Subcutaneous adipose tissue (tissue), 4 donors: ENCODE data around the gene WWC1. TPM values are rescaled to one million over a fixed set of nuclear protein-coding genes. Genes with fewer than 3 reads are reported as not detected.

Experiments
- total RNA-seq, 4 donors: library from RNA; depleted of rRNA; stranded (reverse); fragments of >200 nt; gene quantifications; one replicate each; pipeline ENCODE4 v1.1.0, GENCODE V29; 2016
- TF ChIP-seq, protein P1 (sequence below): fragments of 450-650 bp; IDR thresholded peaks from one replicate; pipeline ENCODE4 v1.5.1; 2016; ENCODE audit warnings: low read depth, mild to moderate bottlenecking, control low read depth, antibody characterized with exemption, moderate library complexity

The WWC1 gene
- total RNA-seq, 4 donors from 2014 or later: 0.34 to 5.1 (median 1.1) TPM; not detected in 1

DNA sequence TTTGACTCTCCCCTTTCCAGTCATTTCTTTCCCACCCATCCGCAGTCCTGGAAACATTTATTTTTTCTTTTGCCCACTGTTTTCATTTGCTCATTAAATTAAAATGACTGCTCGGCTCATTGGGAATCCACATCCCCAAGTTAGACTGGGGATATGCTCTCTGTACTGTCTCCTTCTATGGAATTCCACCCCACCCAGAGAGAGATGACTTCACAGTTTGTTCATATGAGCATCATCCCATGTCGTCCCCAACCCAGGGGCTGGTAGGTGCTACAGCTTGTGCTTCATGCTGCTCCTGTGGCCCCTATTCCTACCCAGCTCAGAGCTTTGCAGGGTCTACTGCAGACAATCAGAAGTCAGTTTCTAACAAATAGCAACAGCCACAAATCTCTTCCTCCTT is 178.4 kb downstream of the WWC1 start:
- TF ChIP-seq, protein P1, sequence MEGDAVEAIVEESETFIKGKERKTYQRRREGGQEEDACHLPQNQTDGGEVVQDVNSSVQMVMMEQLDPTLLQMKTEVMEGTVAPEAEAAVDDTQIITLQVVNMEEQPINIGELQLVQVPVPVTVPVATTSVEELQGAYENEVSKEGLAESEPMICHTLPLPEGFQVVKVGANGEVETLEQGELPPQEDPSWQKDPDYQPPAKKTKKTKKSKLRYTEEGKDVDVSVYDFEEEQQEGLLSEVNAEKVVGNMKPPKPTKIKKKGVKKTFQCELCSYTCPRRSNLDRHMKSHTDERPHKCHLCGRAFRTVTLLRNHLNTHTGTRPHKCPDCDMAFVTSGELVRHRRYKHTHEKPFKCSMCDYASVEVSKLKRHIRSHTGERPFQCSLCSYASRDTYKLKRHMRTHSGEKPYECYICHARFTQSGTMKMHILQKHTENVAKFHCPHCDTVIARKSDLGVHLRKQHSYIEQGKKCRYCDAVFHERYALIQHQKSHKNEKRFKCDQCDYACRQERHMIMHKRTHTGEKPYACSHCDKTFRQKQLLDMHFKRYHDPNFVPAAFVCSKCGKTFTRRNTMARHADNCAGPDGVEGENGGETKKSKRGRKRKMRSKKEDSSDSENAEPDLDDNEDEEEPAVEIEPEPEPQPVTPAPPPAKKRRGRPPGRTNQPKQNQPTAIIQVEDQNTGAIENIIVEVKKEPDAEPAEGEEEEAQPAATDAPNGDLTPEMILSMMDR: no peak

DNA sequence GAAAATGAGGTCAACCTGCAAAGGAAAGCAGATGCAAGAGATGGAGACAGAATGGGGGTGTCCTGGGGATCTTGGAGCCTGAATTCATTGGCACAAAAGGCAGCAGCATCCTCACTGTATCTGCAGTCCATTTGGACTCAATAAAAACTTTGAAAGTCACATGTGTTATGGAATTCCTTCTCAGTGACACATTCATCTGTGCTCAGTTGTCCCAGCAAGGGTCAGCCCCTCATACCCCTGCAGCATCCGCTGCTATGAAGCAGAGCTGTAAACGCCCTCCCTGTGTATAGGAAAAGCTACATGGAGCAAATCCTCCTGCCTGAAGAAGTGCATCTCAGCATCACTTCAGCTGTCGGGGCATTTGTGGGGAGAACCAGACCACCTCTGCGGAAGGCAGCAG is 180.3 kb downstream of the WWC1 start:
- TF ChIP-seq, protein P1: no peak

DNA sequence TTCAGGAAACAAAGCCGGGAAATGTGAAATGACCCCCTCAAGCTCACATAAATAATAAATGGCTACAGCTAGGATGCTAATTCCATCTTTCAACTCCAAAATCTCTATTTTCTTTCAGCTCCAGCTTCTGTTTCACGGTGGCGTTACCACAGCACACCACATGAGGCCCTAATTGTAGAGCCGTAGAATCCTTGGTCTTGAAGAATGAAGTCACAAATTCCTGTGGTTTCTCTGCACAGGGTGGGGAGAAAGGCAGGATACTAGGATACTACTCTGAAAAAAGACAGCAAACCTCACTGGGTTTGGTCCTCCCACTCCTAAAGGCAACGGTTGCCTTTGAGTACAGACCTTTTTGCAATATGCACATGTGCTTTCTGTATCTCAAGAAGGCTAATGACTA is 180.9 kb downstream of the WWC1 start:
- TF ChIP-seq, protein P1: no peak

DNA sequence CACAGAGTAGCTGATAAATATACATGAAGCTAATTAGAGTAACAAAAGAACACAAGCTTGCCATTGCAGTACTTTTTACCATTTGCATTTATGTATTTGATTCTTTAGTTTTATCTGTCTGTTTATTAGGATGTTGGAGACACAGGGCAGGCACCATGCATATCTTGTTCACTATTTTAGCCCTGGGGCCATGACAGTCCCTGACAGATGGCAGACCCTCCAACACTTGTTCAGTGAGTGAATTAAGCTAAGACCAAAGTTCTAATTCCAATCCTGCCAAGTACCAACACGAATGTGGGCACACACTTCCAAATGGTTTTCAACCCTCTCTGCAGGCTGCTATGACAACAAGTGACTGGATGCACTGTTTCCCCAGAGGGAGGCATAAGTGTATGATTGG is 182.9 kb downstream of the WWC1 start:
- TF ChIP-seq, protein P1: no peak

DNA sequence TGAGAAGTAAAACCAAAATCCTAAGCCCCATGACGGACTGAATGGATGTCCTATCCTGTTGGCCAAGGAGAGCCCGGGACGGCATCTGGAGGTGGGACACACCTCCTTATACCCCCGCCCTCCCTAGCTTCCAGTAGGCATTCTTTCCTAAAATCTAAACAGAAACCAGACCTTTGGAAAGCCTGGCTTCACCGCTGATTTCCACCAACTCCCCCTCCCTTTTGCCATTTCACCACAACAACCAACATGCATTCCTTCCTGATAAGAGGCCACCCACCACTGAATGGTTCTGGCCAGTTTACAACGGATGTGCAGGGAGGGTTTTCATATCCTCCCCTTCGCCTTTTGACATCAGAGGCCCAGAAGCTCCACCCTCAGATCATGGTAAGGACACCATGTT is 185.6 kb downstream of the WWC1 start:
- TF ChIP-seq, protein P1: no peak

DNA sequence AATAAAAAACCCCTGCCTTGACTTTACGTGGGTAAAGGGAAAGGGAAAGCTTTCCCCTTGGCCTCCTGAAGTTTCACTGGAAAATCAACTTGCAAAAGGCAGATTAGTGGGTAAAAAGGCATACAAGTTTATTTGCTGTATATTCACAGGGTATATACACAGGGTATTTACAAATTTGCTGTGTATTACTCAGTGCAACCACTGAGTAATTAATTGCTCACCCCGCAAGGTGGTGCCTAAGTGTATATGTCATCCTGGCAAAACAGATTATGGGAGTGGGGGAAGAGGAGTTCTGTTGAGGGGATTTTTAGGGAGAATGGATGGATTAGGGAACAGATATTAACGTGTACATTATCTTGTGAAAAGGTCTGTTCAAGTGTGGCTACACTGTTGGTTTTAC is 187.7 kb downstream of the WWC1 start:
- TF ChIP-seq, protein P1: no peak

DNA sequence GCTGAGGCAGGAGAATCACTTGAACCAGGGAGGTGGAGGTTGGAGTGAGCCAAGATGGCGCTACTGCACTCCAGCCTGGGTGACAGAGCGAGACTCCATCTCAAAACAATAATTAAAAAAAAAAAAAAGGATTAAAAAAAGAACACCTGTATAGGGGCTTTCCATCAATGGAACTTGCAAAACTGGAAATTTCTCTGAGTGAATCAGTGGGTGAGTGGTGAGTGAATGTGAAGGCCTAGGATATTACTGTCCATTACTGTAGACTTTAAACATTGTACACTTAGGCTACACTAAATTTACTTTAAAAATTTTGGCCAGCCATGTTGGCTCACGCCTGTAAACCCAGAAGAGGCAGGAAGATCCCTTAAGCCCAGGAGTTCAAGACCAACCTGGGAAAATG is 189.2 kb downstream of the WWC1 start:
- TF ChIP-seq, protein P1: no peak

DNA sequence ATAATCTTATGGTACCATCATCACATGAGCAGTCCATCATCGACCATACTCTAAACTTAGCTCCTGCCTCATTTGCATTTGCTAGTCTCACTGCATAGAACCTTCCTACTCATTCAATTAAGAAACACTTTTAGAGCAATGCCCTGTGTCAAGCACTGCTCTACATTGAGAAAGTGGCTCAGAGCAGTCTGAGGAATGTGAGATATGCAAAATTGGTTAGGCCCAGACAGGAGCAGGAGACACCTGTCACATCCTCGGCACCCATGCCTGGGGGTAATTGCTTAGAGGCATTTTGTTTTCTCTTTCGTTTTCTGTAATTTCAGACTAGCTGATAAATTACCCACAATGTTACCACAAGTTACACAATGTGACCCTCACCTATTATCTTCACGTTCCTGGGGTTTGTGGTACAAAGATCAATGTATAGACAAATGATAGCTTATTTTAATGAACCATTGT is 189.9 kb downstream of the WWC1 start:
- TF ChIP-seq, protein P1: no peak
